Omental fat pad (tissue), 4 donors: ENCODE data around the gene PRKCE. TPM values are rescaled to one million over a fixed set of nuclear protein-coding genes. Genes with fewer than 3 reads are reported as not detected.

Source experiments
- ATAC-seq: fragments of 150-250 bp; one replicate; pipeline ENCODE4 v1.9.1; 2016; ENCODE audit warnings: mild to moderate bottlenecking, moderate library complexity; ENCODE audit not compliant: low FRiP score
- DNase-seq: peaks from one replicate; pipeline ENCODE4 v3.0.0-alpha.2; 2019; ENCODE audit warnings: low spot score
- total RNA-seq, 4 donors: library from RNA; depleted of rRNA; stranded (reverse); fragments of >200 nt; gene quantifications; one replicate each; pipeline ENCODE4 v1.1.0, GENCODE V29; 2016
- TF ChIP-seq, protein P1 (sequence below), 3 donors: fragments of 450-650 bp; IDR thresholded peaks; one replicate each; pipeline ENCODE4 v1.5.1; 2016 to 2017; ENCODE audit warnings: antibody characterized with exemption in 3 of 3, mild to moderate bottlenecking in 3 of 3, moderate library complexity in 2 of 3

PRKCE gene
- total RNA-seq, 4 donors from 2014 or later: 8.8 to 24.3 (median 14.0) TPM

DNA sequence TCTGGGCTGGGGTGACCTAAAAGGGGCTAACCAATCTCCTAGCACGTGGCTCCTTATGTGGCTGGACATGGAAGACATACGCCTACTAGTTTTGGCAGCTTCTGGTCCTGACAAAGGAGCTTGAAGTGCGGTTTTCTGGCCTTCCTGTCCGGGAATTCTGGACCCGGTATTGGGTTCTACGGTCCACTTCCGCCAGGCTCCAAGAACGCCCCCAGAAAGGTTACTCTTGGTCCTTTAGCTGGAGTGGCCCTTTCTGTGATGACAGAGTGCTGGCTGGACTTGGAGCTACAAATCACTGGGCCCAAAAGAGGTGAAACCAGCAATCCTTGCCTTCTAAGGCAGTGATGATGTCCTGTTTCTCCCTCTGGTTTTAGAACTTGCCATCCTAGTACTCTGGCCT, 481.5 kb downstream of the PRKCE start:
- DNase-seq (no peak), ATAC-seq (no peak)
- TF ChIP-seq, protein P1, sequence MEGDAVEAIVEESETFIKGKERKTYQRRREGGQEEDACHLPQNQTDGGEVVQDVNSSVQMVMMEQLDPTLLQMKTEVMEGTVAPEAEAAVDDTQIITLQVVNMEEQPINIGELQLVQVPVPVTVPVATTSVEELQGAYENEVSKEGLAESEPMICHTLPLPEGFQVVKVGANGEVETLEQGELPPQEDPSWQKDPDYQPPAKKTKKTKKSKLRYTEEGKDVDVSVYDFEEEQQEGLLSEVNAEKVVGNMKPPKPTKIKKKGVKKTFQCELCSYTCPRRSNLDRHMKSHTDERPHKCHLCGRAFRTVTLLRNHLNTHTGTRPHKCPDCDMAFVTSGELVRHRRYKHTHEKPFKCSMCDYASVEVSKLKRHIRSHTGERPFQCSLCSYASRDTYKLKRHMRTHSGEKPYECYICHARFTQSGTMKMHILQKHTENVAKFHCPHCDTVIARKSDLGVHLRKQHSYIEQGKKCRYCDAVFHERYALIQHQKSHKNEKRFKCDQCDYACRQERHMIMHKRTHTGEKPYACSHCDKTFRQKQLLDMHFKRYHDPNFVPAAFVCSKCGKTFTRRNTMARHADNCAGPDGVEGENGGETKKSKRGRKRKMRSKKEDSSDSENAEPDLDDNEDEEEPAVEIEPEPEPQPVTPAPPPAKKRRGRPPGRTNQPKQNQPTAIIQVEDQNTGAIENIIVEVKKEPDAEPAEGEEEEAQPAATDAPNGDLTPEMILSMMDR (IDR thresholded peaks at IDR 0.05): no peak

DNA sequence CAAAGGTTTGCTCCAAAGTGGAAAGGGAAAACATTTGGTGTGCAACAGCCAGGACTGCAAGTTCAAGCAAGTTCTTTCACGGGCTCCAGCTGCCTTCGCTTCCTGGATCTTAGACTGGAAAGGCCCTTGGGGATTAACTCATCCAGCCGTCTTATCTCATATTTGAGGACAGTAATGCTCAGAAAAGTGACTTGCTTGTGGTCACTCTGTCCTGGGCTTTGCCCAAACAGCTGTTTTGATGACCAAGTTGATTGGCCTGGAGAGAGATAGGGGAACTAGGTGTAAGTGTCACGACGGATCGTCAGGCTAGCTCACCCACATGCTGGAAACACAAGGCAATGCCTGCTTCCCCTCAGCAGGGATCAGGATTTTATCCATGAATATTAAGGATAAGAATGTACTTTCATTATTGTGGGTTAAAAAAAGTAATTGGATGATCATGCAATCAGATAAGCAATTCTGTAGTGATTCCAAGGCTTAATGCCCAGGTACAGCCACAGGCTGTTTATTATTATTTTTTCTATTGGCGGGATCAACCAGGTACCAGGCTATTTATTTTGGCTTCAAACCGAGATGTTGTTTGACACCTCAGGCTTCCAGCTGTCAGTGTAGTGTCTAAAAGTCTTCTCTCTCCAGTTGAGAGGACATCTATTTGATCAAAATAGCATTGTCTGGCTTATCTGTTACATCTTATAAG, 483.2 kb downstream of the PRKCE start:
- DNase-seq: no peak
- TF ChIP-seq, protein P1 (IDR thresholded peaks at IDR 0.05): no peak
- ATAC-seq: no peak

DNA sequence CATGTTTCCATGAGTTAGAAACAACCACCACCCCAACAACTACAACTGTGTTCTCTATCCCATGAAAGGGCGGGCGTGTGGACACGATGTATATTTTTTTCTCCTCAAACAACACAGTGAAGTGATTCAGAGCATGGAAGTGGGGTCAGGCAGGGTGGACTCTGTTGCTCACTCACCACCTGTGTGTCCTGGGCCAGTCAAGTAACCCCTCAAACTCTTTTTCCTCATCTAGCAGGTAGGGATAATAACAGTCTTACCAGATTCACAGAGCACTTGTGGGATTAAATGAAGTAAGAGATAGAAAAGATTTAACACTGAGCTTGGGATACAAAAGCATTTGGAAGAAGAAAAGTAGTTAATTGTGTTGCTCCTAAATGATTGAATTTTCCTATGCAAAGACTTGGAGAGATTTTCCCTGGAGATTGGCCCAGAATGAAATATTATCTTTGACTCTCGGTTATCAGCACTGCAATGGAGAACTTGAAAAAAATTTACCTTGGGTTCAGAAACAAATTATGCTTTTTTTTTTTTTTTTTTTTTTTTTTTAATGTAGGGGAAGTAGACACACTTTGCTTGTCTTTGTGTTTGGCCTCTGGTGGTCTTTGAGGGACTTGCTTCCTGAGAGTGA, 483.9 kb downstream of the PRKCE start:
- ATAC-seq: no peak
- DNase-seq: no peak
- TF ChIP-seq, protein P1 (IDR thresholded peaks at IDR 0.05): no peak

DNA sequence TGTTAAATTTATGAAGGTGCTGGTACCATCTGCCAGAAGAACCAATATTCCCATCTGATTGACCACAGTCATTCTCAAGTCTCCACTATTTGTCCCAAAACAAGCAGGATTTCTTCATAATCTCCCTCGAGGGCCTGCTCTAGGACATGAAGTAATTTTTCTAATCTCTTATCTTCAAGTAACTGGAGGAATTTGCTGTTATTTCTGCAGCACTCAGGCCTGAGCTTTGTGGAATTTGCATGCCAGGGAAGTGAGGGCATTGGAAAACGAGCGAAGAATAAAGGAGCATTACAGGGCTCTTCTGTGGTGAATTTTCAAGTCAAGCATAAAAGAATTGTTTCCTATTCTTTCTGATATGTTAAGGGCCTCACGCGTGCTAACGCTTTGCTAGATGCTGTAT, 484.5 kb downstream of the PRKCE start:
- ATAC-seq: peak; percentile 56
- TF ChIP-seq, protein P1 (IDR thresholded peaks at IDR 0.05): no peak
- no peak for DNase-seq

DNA sequence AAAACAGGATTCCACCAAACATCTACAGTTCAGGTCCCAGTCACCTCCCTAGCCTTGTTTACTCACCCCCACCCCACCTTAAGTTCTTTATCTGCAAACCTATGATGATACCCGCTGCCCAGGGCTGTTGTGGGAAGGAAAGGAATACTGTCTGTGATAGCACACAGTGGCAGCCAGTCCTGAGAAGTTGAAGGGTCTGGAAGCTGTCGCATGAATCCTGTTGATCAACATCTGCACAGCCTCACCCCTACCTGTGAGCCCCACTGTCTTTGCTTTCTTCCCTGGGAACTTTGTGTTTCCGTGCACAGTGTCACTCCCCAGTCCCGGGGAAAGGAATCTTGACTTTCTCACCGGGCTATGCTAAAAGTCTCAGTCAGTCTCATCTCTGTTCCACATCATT, 485.0 kb downstream of the PRKCE start:
- ATAC-seq: no peak
- no peak for DNase-seq
- TF ChIP-seq, protein P1 (IDR thresholded peaks at IDR 0.05): no peak

DNA sequence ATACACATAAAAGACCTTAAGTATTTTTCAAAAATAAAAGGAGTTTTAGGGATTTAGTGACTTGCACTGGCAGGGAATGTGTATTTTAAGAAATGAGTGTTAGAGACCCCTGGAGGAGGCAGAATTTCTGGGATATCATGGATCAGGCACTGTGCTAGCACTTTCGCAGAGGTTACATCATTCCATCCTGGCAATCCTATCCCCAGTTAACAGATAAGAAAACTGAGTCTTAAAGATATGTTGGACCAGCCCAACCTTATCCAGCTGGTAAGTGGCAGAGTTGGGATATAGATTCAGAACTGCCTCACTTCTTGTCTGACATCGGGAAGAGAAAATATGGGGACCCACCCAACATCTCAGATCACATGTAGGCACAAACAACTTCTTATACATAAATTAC, 485.5 kb downstream of the PRKCE start:
- TF ChIP-seq, protein P1 (IDR thresholded peaks at IDR 0.05): no peak
- DNase-seq (no peak), ATAC-seq (no peak)
